ENCODE measurements around the gene CNTNAP2. TPM values are rescaled to one million over a fixed set of nuclear protein-coding genes. Genes with fewer than 3 reads are reported as not detected.

CNTNAP2 gene
- total and polyA plus RNA-seq, 4 donors, result 0.14 to 2.3 (median 1.1) TPM

GRCh38 chr7:148456351-148456750, 2339.8 kb downstream of the CNTNAP2 start:
- Histone ChIP-seq H3K4me3 (ENCODE audit: low read depth in 1 of 3, low read length in 3 of 3) (no peak overlapping the region), H3K9me3 (ENCODE audit: control insufficient read depth in 4 of 4, low read length in 3 of 4) (no peaks in the 10 kb centered on the region), H3K27ac (ENCODE audit: low read depth in 1 of 2, low read length in 2 of 2) (no peak overlapping the region), H3K9ac (ENCODE audit: low read depth in 1 of 2, low read length in 2 of 2) (no peak overlapping the region), H3K27me3 (ENCODE audit: control insufficient read depth in 4 of 4, insufficient read depth in 4 of 4, low read length in 3 of 4) (no peaks in the 10 kb centered on the region), H3K36me3 (ENCODE audit: control insufficient read depth in 4 of 4, insufficient read depth in 3 of 4, low read depth in 1 of 4, low read length in 3 of 4) (no peaks in the 10 kb centered on the region), H3K4me1 (ENCODE audit: control insufficient read depth in 4 of 4, insufficient read depth in 4 of 4, low read length in 3 of 4) (no peaks in the 10 kb centered on the region)
- TF ChIP-seq NR2F2 (IDR thresholded peaks at IDR 0.05), result no peak
- no peak for TF ChIP-seq HNF4G (IDR thresholded peaks at IDR 0.05)
- TF ChIP-seq JUND (IDR thresholded peaks at IDR 0.05), result no peak
- no peak for TF ChIP-seq FOXA1 (IDR thresholded peaks at IDR 0.05)
- no peak for TF ChIP-seq YY1 (IDR thresholded peaks at IDR 0.05)
- TF ChIP-seq RXRA (IDR thresholded peaks at IDR 0.05), result no peak
- TF ChIP-seq CTCF (IDR thresholded peaks at IDR 0.05; ENCODE audit: low read depth, low read length, missing input control), result no peak
- no peak for TF ChIP-seq REST (IDR thresholded peaks at IDR 0.05)
- WGBS, result 96% methylated on average over 8 of the region's 8 CpGs
- DNase-seq (ENCODE audit: low spot score), result no peak

GRCh38 chr7:148457310-148457921, 2340.8 kb downstream of the CNTNAP2 start:
- no peak for DNase-seq (ENCODE audit: low spot score)
- TF ChIP-seq ZBTB33 (IDR thresholded peaks at IDR 0.05) (no peak), MAX (IDR thresholded peaks at IDR 0.05) (no peak), RAD21 (IDR thresholded peaks at IDR 0.05) (no peak), RXRA (IDR thresholded peaks at IDR 0.05) (no peak)
- Histone ChIP-seq H3K27ac (ENCODE audit: low read depth in 1 of 2, low read length in 2 of 2) (no peak overlapping the region), H3K27me3 (ENCODE audit: control insufficient read depth in 4 of 4, insufficient read depth in 4 of 4, low read length in 3 of 4) (no peaks in the 10 kb centered on the region), H3K4me1 (ENCODE audit: control insufficient read depth in 4 of 4, insufficient read depth in 4 of 4, low read length in 3 of 4) (no peaks in the 10 kb centered on the region), H3K4me3 (ENCODE audit: low read depth in 1 of 3, low read length in 3 of 3) (no peak overlapping the region), H3K36me3 (ENCODE audit: control insufficient read depth in 4 of 4, insufficient read depth in 3 of 4, low read depth in 1 of 4, low read length in 3 of 4) (no peaks in the 10 kb centered on the region), H3K9me3 (ENCODE audit: control insufficient read depth in 4 of 4, low read length in 3 of 4) (no peaks in the 10 kb centered on the region), H3K9ac (ENCODE audit: low read depth in 1 of 2, low read length in 2 of 2) (no peak overlapping the region)
- 95% methylated on average over 10 of the region's 10 CpGs for WGBS
